PC-3 (cell line): ENCODE measurements around the gene CFAP46.

Experiments
- EZH2 ChIP-seq: fragments of 300-600 bp; sonication (generic); IDR thresholded peaks from one replicate; pipeline ENCODE4 v1.6.1; 2017; ENCODE audit warnings: antibody characterized with exemption, mild to moderate bottlenecking, low read length; ENCODE audit not compliant: unreplicated experiment
- TF ChIP-seq, protein P1 (sequence below): fragments of 300-600 bp; sonication (generic); conservative IDR thresholded peaks from 2 replicates; pipeline ENCODE4 v1.5.1; 2017; ENCODE audit warnings: antibody characterized with exemption, low read depth, mild to moderate bottlenecking, low read length

DNA sequence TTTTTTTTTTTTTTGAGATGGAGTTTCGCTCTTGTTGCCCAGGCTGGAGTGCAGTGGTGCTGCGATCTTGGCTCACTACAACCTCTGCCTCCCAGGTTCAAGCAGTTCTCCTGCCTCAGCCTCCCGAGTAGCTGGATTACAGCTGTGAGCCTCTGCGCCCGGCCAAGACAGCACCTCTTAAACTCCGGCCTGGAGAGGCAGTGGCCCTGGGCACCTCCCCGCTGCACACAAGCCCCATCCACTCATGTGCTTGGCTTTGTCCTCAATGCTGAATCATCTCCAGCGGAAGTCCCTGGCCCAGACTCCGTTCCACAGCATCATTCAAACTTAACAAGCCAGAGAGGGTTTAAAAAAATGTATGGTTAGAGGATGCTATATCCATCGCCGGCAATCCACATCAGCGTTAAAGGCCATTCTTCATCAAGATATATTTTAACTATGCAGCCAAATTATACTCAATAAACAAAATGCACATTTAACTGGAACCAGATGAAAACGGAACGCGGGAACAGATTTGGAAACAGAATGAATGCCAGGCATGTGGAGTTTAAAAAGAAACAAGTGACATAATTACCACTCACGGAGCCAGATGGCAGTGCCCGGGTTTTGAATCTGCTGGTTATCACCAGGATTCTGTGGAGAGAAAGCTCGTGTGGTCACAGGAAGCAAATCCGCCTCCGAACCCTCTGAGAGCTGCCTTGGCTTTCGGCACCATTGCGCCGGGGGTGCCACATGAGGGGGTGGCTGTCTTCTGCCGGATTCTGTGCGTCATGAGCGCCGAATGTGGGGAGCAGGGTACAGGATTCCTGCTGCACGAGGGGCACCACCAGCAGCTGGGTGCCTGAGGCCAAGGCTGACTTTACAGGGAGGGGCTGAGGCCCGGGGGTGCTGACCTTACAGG lies 45.6 kb upstream of the CFAP46 start:
- TF ChIP-seq, protein P1, sequence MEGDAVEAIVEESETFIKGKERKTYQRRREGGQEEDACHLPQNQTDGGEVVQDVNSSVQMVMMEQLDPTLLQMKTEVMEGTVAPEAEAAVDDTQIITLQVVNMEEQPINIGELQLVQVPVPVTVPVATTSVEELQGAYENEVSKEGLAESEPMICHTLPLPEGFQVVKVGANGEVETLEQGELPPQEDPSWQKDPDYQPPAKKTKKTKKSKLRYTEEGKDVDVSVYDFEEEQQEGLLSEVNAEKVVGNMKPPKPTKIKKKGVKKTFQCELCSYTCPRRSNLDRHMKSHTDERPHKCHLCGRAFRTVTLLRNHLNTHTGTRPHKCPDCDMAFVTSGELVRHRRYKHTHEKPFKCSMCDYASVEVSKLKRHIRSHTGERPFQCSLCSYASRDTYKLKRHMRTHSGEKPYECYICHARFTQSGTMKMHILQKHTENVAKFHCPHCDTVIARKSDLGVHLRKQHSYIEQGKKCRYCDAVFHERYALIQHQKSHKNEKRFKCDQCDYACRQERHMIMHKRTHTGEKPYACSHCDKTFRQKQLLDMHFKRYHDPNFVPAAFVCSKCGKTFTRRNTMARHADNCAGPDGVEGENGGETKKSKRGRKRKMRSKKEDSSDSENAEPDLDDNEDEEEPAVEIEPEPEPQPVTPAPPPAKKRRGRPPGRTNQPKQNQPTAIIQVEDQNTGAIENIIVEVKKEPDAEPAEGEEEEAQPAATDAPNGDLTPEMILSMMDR, result no peak
- TF ChIP-seq EZH2, result no peak
